IPS DF 6.9 (cell line): ENCODE measurements around the gene SDHC.
"Not testable (repeated sequence)": the region's sequence is repeated elsewhere in the genome, so short reads cannot be mapped to it uniquely, and the experiment has no call there.

ENCODE experiments used
- DNase-seq: peaks from one replicate; pipeline ENCODE4 v3.0.0-alpha.2; 2013; ENCODE audit warnings: low read depth, low spot score
- H3K27ac ChIP-seq: one replicate; pipeline ENCODE4 v1.5.1; 2013; ENCODE audit warnings: low read length, control low read depth
- H3K27me3 ChIP-seq: 2 replicates; pipeline ENCODE4 v1.6.1; 2013; ENCODE audit warnings: mild to moderate bottlenecking, low read length; ENCODE audit not compliant: control insufficient read depth, insufficient read depth
- H3K36me3 ChIP-seq: 2 replicates; pipeline ENCODE4 v1.6.1; 2013; ENCODE audit warnings: low read length; ENCODE audit not compliant: control insufficient read depth, insufficient read depth
- H3K4me1 ChIP-seq: 2 replicates; pipeline ENCODE4 v1.6.1; 2013; ENCODE audit warnings: low read length; ENCODE audit not compliant: control insufficient read depth, insufficient read depth
- H3K4me3 ChIP-seq: 2 replicates; pipeline ENCODE4 v1.5.1; 2013; ENCODE audit warnings: mild to moderate bottlenecking, low read length
- H3K9me3 ChIP-seq: 2 replicates; pipeline ENCODE4 v1.6.1; 2013; ENCODE audit warnings: low read length, inconsistent platforms; ENCODE audit not compliant: control insufficient read depth, insufficient read depth
- WGBS: extraction: QIAGEN DNeasy Blood & Tissue Kit; methylation state at CpG from one replicate; pipeline ENCODE4 v1.1.7; 2013; ENCODE audit warnings: mixed read lengths, missing lambda C conversion rate; ENCODE audit not compliant: insufficient read length, insufficient coverage; 5-methylcytosine and 5-hydroxymethylcytosine counted together

SDHC gene

GRCh38 chr1:161307892-161308638 is 6.1 kb upstream of the SDHC start:
- no CpG with 5 or more reads among the region's 2 CpGs for WGBS
- H3K4me3 ChIP-seq: no peak overlapping the region
- H3K4me1 ChIP-seq: peaks cover 4% of the 10 kb centered on the region; the same call in 1 of the 2 replicates
- no peak overlapping the region for H3K27ac ChIP-seq
- no peaks in the 10 kb centered on the region for H3K36me3 ChIP-seq
- H3K9me3 ChIP-seq: no peaks in the 10 kb centered on the region
- DNase-seq: no peak
- no peaks in the 10 kb centered on the region for H3K27me3 ChIP-seq

- Histone ChIP-seq H3K4me3 (no peak within 1 kb of the TSS), H3K27ac (no peak within 1 kb of the TSS), H3K27me3 (no peaks in the 10 kb centered on the region), H3K4me1 (peaks cover 6% of the 10 kb centered on the region; the same call in 1 of the 2 replicates), H3K36me3 (no peaks in the 10 kb centered on the region), H3K9me3 (no peaks in the 10 kb centered on the region)
- no peak for DNase-seq
- whole genome bisulfite sequencing: no CpG with 5 or more reads among the region's 2 CpGs
Observed at GRCh38 chr1:161309868-161310267, 4.3 kb upstream of the SDHC start, which contains the start of gene MPZ. MPZ (minus strand) TSS chr1:161309968; CDS start chr1:161309905, 63 bp downstream.

GRCh38 chr1:161311595-161312181 is 2.5 kb upstream of the SDHC start:
- H3K27ac ChIP-seq: no peak overlapping the region
- H3K36me3 ChIP-seq: no peaks in the 10 kb centered on the region
- no peak for DNase-seq
- WGBS: no CpG with 5 or more reads among the region's 4 CpGs
- H3K9me3 ChIP-seq: no peaks in the 10 kb centered on the region
- H3K27me3 ChIP-seq: no peaks in the 10 kb centered on the region
- no peak overlapping the region for H3K4me3 ChIP-seq
- H3K4me1 ChIP-seq: peaks cover 4% of the 10 kb centered on the region; the same call in 1 of the 2 replicates

GRCh38 chr1:161313554-161314200 is 504 bp upstream of the SDHC start:
- WGBS: no CpG with 5 or more reads among the region's 28 CpGs
- no peaks in the 10 kb centered on the region for H3K9me3 ChIP-seq
- no peak for DNase-seq
- no peak overlapping the region for H3K27ac ChIP-seq
- peaks cover 2% of the 10 kb centered on the region; the same call in 1 of the 2 replicates for H3K4me1 ChIP-seq
- H3K27me3 ChIP-seq: no peaks in the 10 kb centered on the region
- peak overlapping the region; percentile 39; the same call in 1 of the 2 replicates for H3K4me3 ChIP-seq
- no peaks in the 10 kb centered on the region for H3K36me3 ChIP-seq

GRCh38 chr1:161315841-161316674 is 1.9 kb downstream of the SDHC start:
- not testable (repeated sequence) for H3K27ac ChIP-seq, H3K27me3 ChIP-seq, H3K9me3 ChIP-seq, H3K36me3 ChIP-seq, H3K4me3 ChIP-seq, DNase-seq, H3K4me1 ChIP-seq
- WGBS: no CpG with 5 or more reads among the region's 17 CpGs

DNA sequence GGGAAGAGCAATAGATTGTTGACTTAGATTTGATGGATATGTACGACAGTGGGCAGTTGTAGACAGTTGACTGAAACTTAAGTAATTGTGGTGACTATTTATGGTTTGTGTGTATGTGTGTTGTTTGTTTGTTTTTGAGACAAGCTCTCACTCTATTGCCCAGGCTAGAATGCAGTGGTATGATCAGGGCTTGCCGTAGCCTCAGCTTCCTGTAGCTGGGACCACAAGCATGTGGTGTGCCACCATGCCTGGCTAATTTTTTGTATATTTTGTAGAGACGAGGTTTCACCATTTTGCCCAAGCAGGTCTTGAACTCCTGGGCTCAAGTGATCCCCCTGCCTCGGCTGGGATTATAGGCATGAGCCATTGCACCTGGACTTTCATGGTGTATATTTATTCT is 9.8 kb downstream of the SDHC start:
- no peak overlapping the region for H3K4me3 ChIP-seq
- no peak for DNase-seq
- H3K27me3 ChIP-seq: no peaks in the 10 kb centered on the region
- no peaks in the 10 kb centered on the region for H3K9me3 ChIP-seq
- H3K27ac ChIP-seq: no peak overlapping the region
- peaks cover 4% of the 10 kb centered on the region; the same call in 1 of the 2 replicates for H3K36me3 ChIP-seq
- no CpG with 5 or more reads among the region's 4 CpGs for WGBS
- no peaks in the 10 kb centered on the region for H3K4me1 ChIP-seq

DNA sequence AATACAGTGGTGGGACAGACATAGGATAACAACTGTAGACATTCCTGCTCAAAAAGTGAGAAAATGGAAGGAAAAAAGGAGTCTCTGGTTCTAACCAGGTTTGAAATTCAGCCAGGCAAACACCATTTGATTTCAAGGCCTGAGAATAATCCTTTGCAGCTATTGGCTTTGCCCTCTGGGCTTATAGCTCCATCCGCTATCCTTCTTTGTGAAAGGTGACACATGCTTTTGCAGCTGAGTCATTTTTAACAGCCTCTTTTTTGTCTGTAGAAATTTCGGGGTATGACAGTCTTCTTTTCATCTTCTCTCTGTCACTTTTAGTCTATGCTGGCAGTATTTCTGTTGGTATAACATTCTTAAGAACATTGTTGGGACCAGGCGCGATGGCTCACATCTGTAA is 16.2 kb downstream of the SDHC start:
- no peak overlapping the region for H3K4me3 ChIP-seq
- no CpG with 5 or more reads among the region's 4 CpGs for WGBS
- DNase-seq: no peak
- no peaks in the 10 kb centered on the region for H3K9me3 ChIP-seq
- H3K27ac ChIP-seq: no peak overlapping the region
- no peaks in the 10 kb centered on the region for H3K4me1 ChIP-seq
- H3K27me3 ChIP-seq: no peaks in the 10 kb centered on the region
- peaks cover 4% of the 10 kb centered on the region; the same call in 1 of the 2 replicates for H3K36me3 ChIP-seq

- peaks cover 2% of the 10 kb centered on the region; the same call in 1 of the 2 replicates for H3K36me3 ChIP-seq
- H3K4me1 ChIP-seq: no peaks in the 10 kb centered on the region
- no CpG with 5 or more reads among the region's 9 CpGs for WGBS
- H3K27me3 ChIP-seq: no peaks in the 10 kb centered on the region
- no peak overlapping the region for H3K4me3 ChIP-seq
- no peak for DNase-seq
- H3K9me3 ChIP-seq: no peaks in the 10 kb centered on the region
- H3K27ac ChIP-seq: no peak overlapping the region
Observed at GRCh38 chr1:161333166-161333565, 19.0 kb downstream of the SDHC start.

DNA sequence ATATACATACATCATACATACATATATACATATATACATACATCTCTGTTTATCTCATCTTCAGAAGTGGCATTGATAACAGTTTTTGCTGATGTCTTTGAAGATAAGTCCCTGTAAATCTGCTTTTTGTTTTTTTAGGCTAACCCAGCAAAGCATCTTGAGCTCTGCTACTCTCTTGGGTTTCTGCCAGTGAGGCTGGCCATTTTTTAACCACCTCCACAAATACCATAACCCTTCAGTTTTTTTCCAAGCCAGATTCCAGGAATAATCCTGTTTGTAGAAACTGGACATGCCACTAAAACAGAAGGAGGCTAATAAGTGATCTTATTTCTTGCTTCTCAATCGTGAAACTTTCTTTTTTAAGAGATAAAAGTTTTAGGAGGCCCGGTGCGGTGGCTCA is 21.6 kb downstream of the SDHC start:
- Histone ChIP-seq H3K27me3 (no peaks in the 10 kb centered on the region), H3K4me3 (no peak overlapping the region), H3K9me3 (no peaks in the 10 kb centered on the region), H3K36me3 (peaks cover 2% of the 10 kb centered on the region; the same call in 1 of the 2 replicates), H3K27ac (no peak overlapping the region), H3K4me1 (no peaks in the 10 kb centered on the region)
- no CpG with 5 or more reads among the region's 3 CpGs for WGBS
- no peak for DNase-seq

DNA sequence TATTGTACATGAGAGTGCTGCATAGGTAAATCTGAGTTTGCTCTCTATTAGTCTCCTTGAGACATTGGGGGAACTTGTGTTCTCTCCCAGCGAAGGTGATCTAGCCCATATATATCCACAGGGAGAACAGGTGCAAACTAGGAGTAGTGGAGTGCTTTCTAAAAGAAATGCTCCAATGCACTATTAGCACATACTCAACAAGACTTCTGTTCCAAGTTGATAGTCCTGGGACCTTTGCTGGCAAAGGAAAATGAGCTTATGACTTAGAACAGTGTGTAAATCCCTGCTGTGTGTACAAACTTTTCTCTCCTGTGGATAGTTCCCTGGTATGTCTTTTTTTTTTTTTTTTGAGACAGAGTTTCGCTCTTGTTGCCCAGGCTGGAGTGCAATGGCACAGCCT is 28.0 kb downstream of the SDHC start:
- Histone ChIP-seq H3K27me3 (no peaks in the 10 kb centered on the region), H3K4me1 (no peaks in the 10 kb centered on the region), H3K27ac (no peak overlapping the region), H3K4me3 (no peak overlapping the region), H3K9me3 (no peaks in the 10 kb centered on the region), H3K36me3 (peaks cover 3% of the 10 kb centered on the region; the same call in 1 of the 2 replicates)
- DNase-seq: no peak
- WGBS: no CpG with 5 or more reads among the region's 2 CpGs
